SK-MEL-5 (cell line): ENCODE measurements around the gene CEP131. TPM values are rescaled to one million over a fixed set of nuclear protein-coding genes. Genes with fewer than 3 reads are reported as not detected.
A peak's percentile ranks its signal among the peaks of the same experiment; 100 is the strongest.
"Not testable (repeated sequence)": the region's sequence is repeated elsewhere in the genome, so short reads cannot be mapped to it uniquely, and the experiment has no call there.

Experiments
- DNase-seq: peaks from one replicate; pipeline ENCODE4 v3.0.0-alpha.2; 2016; ENCODE audit warnings: low read depth, low spot score
- in situ Hi-C: cut with HindIII; loops from 2 replicates; pipeline ENCODE4 v1.10.0; 2016; ENCODE audit warnings: low sequenced_read_pairs, high pct_unique_total_duplicates, low pct_unique_long_range_greater_than_20kb
- total RNA-seq: library from RNA; depleted of rRNA; stranded (reverse); fragments of >200 nt; shearing (Covaris generic); gene quantifications from 2 replicates; pipeline ENCODE4 v1.2.3, GENCODE V29; 2014

The CEP131 gene
- total RNA-seq, 1 experiment from 2014 or later, result 26.4 TPM

- in situ Hi-C loops, result no loop called here
These were observed 65.6 kb downstream of the CEP131 start for GRCh38 chr17:81156866-81157805.

GRCh38 chr17:81154961-81155360, 67.8 kb downstream of the CEP131 start:
- in situ Hi-C loops, result no loop called here
- no peak for DNase-seq

More at GRCh38 chr17:81156866-81157805, 65.6 kb downstream of the CEP131 start:
- DNase-seq, result no peak

- DNase-seq, in situ Hi-C loops: not testable (repeated sequence)
These were observed 68.7 kb downstream of the CEP131 start for GRCh38 chr17:81154016-81154415.

- in situ Hi-C loops, result no loop called here
These were observed 69.4 kb downstream of the CEP131 start for GRCh38 chr17:81153340-81153803.

GRCh38 chr17:81152288-81152828, 70.4 kb downstream of the CEP131 start:
- in situ Hi-C loops, result no loop called here
- DNase-seq, result peak; percentile 86

More at GRCh38 chr17:81153340-81153803, 69.4 kb downstream of the CEP131 start:
- peak; percentile 100 for DNase-seq

GRCh38 chr17:81151278-81151677, 71.5 kb downstream of the CEP131 start:
- DNase-seq, result no peak
- in situ Hi-C loops, result no loop called here

GRCh38 chr17:81150377-81151077, 72.2 kb downstream of the CEP131 start:
- DNase-seq, result no peak
- in situ Hi-C loops, result no loop called here

- DNase-seq, result no peak
- in situ Hi-C loops, result no loop called here
These were observed 73.7 kb downstream of the CEP131 start for GRCh38 chr17:81148986-81149533.

- no peak for DNase-seq
- in situ Hi-C loops, result no loop called here
These were observed 74.2 kb downstream of the CEP131 start for GRCh38 chr17:81148571-81148970.

- DNase-seq, result no peak
- in situ Hi-C loops, result no loop called here
These were observed 75.1 kb downstream of the CEP131 start for GRCh38 chr17:81147701-81148100.

- DNase-seq, in situ Hi-C loops: not testable (repeated sequence)
These were observed 76.6 kb downstream of the CEP131 start for GRCh38 chr17:81146208-81146607.

- in situ Hi-C loops, result no loop called here
- DNase-seq, result no peak
These were observed 78.4 kb downstream of the CEP131 start for GRCh38 chr17:81144423-81144781.

GRCh38 chr17:81143717-81144422, 78.9 kb downstream of the CEP131 start:
- DNase-seq, result no peak
- in situ Hi-C loops, result no loop called here

- in situ Hi-C loops, result no loop called here
- no peak for DNase-seq
These were observed 79.6 kb downstream of the CEP131 start for GRCh38 chr17:81143200-81143527.

- DNase-seq, result peak; percentile 96
- in situ Hi-C loops, result no loop called here
These were observed 80.2 kb downstream of the CEP131 start for GRCh38 chr17:81142301-81143199.

- in situ Hi-C loops, result no loop called here
- DNase-seq, result no peak
These were observed 82.1 kb downstream of the CEP131 start for GRCh38 chr17:81140695-81141094.

GRCh38 chr17:81140018-81140417, 82.7 kb downstream of the CEP131 start:
- DNase-seq, result no peak
- in situ Hi-C loops, result no loop called here
